NCI-H2227 (cell line): ENCODE results near the gene SVBP.
"Not testable (repeated sequence)": the region's sequence is repeated elsewhere in the genome, so short reads cannot be mapped to it uniquely, and the experiment has no call there.

Experiments used
- DNase-seq: peaks from one replicate; lab custom pipeline; 2025; ENCODE audit not compliant: unreplicated experiment; lab: John Stamatoyannopoulos, UW

Gene SVBP

GRCh38 chr1:42816585-42817439, at the start of gene SVBP, which contains the start of gene ERMAP:
TSS of gene SVBP (minus strand) at chr1:42817397. CDS start at chr1:42816544, 853 bp downstream.
TSS of gene ERMAP (plus strand) at chr1:42817122. CDS start at chr1:42830449, 13,327 bp downstream.
- DNase-seq = peak; percentile 95

GRCh38 chr1:42866549-42866948, 49.4 kb upstream of the SVBP start:
- no peak for DNase-seq

- no peak for DNase-seq
These were observed 43.8 kb upstream of the SVBP start for GRCh38 chr1:42861014-42861399.

GRCh38 chr1:42860339-42861013, 43.3 kb upstream of the SVBP start:
- no peak for DNase-seq

- DNase-seq = not testable (repeated sequence)
These were observed 42.2 kb upstream of the SVBP start for GRCh38 chr1:42859366-42859765.

- DNase-seq = not testable (repeated sequence)
These were observed 39.4 kb upstream of the SVBP start for GRCh38 chr1:42856554-42856953.

GRCh38 chr1:42853116-42853884, 36.1 kb upstream of the SVBP start:
- no peak for DNase-seq

- no peak for DNase-seq
These were observed 35.4 kb upstream of the SVBP start for GRCh38 chr1:42852608-42852980.

- no peak for DNase-seq
These were observed 34.9 kb upstream of the SVBP start for GRCh38 chr1:42851960-42852607.

GRCh38 chr1:42851420-42851819, 34.2 kb upstream of the SVBP start:
- no peak for DNase-seq

- no peak for DNase-seq
These were observed 32.7 kb upstream of the SVBP start for GRCh38 chr1:42849944-42850343.

GRCh38 chr1:42848823-42849537, 31.8 kb upstream of the SVBP start:
- no peak for DNase-seq

GRCh38 chr1:42847721-42848460, 30.7 kb upstream of the SVBP start:
- DNase-seq = peak; percentile 26

GRCh38 chr1:42847111-42847595, 30.0 kb upstream of the SVBP start:
- no peak for DNase-seq

- DNase-seq = peak; percentile 96
These were observed 29.3 kb upstream of the SVBP start, which contains the start of gene ZNF691 for GRCh38 chr1:42846257-42847110. TSS of gene ZNF691 (plus strand) at chr1:42846613. CDS start at chr1:42849659, 3,046 bp downstream.

GRCh38 chr1:42845866-42846256, 28.7 kb upstream of the SVBP start:
- DNase-seq = no peak

- DNase-seq = no peak
These were observed 28.0 kb upstream of the SVBP start for GRCh38 chr1:42845193-42845592.

- no peak for DNase-seq
These were observed 27.5 kb upstream of the SVBP start for GRCh38 chr1:42844592-42845140.
